ENCODE results near the gene GCDH.

DNA sequence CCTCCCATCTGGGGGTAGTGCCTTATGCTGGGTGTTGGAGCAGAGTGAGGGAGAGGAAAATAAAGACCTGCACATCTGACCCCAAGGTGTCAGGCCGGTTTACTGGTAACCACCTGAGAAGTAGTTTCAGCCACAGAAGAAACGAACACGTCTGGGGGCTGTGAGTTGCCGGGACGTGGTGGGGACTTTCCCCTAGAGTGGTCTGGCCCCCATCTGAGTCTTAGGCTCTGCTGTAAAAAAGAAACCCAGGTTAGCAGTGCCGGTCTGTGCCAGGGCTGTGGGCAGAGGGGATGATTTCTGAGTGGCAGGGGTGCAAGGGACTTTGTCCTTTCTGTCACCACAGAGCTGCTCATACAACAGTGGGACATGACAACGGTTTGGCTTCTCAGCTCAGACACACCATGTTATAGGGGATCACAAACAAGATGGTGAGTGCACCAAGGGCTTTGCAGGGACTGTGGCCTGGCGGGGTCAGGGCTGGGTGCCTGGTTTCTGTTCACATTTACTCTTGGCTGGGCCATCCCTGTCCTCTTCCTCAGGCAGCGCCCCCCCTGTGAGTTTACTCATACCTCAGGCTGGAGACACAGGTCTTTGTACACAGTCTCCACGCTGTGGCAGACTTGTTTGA, 9.0 kb downstream of the GCDH start:
- TF ChIP-seq CTCF (IDR thresholded peaks at IDR 0.05) (no peak), POLR2AphosphoS5 (IDR thresholded peaks at IDR 0.05) (no peak), POLR2A (IDR thresholded peaks at IDR 0.05) (no peak)
